CD4-positive, alpha-beta T cell (primary cell): ENCODE data around the gene USP6NL. TPM values are rescaled to one million over a fixed set of nuclear protein-coding genes. Genes with fewer than 3 reads are reported as not detected.

Source experiments
- ATAC-seq: fragments of 200-7000 bp; cut with Tn5 transposase; one replicate; pipeline ENCODE4 v1.10.0; 2022; ENCODE audit warnings: mild to moderate bottlenecking; ENCODE audit not compliant: poor library complexity
- CTCF ChIA-PET: fragments of 350-600 bp; sonication (Branson Sonifier 250); formaldehyde crosslinking; loops from one replicate; lab custom pipeline; 2021; ENCODE audit warnings: antibody characterized with exemption, inconsistent platforms; lab: Charles Lee
- POLR2A ChIA-PET: fragments of 350-600 bp; sonication (Branson Sonifier 250); formaldehyde crosslinking; loops from one replicate; lab custom pipeline; 2021; ENCODE audit warnings: antibody characterized with exemption, inconsistent platforms; lab: Charles Lee
- DNase-seq, 14 experiments: peaks; one replicate each; pipeline ENCODE4 v3.0.0-alpha.2; 2013 to 2020; ENCODE audit warnings: mixed read lengths in 2 of 14
- H3K27ac ChIP-seq, 2 donors: one replicate each; pipeline versions ENCODE4 v1.5.1 to v1.7.0; 2013; ENCODE audit warnings: low read length in 2 of 2, low read depth in 1 of 2, mild to moderate bottlenecking in 1 of 2
- H3K27me3 ChIP-seq, 2 experiments: 1 replicate in 1 of 2; 2 replicates in 1 of 2; pipeline versions ENCODE4 v1.6.1 to v1.7.0; 2013; ENCODE audit warnings: low read length in 2 of 2, control low read depth in 1 of 2, mild to moderate bottlenecking in 1 of 2, moderate library complexity in 1 of 2; ENCODE audit not compliant: insufficient read depth in 2 of 2, control insufficient read depth in 1 of 2
- H3K36me3 ChIP-seq: one replicate; pipeline ENCODE4 v1.6.1; 2013; ENCODE audit warnings: low read length, control low read depth; ENCODE audit not compliant: insufficient read depth
- H3K4me1 ChIP-seq: one replicate; pipeline ENCODE4 v1.6.1; 2013; ENCODE audit warnings: low read length, control low read depth; ENCODE audit not compliant: insufficient read depth
- H3K4me3 ChIP-seq: one replicate; pipeline ENCODE4 v1.5.1; 2013; ENCODE audit warnings: mild to moderate bottlenecking, low read length, moderate library complexity
- H3K9me3 ChIP-seq, 2 experiments: 1 replicate in 1 of 2; 2 replicates in 1 of 2; pipeline versions ENCODE4 v1.6.1 to v1.7.0; 2013; ENCODE audit warnings: low read length in 2 of 2, mild to moderate bottlenecking in 2 of 2, control low read depth in 1 of 2, moderate library complexity in 1 of 2; ENCODE audit not compliant: control insufficient read depth in 1 of 2, insufficient read depth in 1 of 2
- H3K27ac Mint-ChIP-seq: one replicate; pipeline ENCODE4 v1.8.0; 2020; ENCODE audit warnings: mixed read lengths
- H3K27me3 Mint-ChIP-seq: one replicate; pipeline ENCODE4 v1.8.0; 2021; ENCODE audit warnings: mixed read lengths
- H3K36me3 Mint-ChIP-seq: one replicate; pipeline ENCODE4 v1.8.0; 2021; ENCODE audit warnings: low read depth, mixed read lengths
- H3K4me1 Mint-ChIP-seq: one replicate; pipeline ENCODE4 v1.8.0; 2021; ENCODE audit warnings: low read depth, mixed read lengths
- H3K4me3 Mint-ChIP-seq: one replicate; pipeline ENCODE4 v1.8.0; 2020; ENCODE audit warnings: mild to moderate bottlenecking, mixed read lengths
- H3K9me3 Mint-ChIP-seq: one replicate; pipeline ENCODE4 v1.8.0; 2020; ENCODE audit warnings: mixed read lengths
- CTCF ChIP-seq: fragments of 200-600 bp; IDR thresholded peaks from one replicate; pipeline ENCODE4 v1.8.0; 2022; ENCODE audit warnings: antibody characterized with exemption, mild to moderate bottlenecking
- intact Hi-C, 2 experiments: fragments of 100-400 bp; cut with DNase I in 1 of 2; cut with micrococcal nuclease in 1 of 2; formaldehyde crosslinking; loops; one replicate each; pipeline versions ENCODE4 v1.15.1 to v1.9.0; 2023 to 2025; cut with DNase I, micrococcal nuclease
- total RNA-seq, 174 experiments: library from RNA in 2 of 174; stranded (reverse) in 2 of 174; gene quantifications; one replicate each; pipeline ENCODE4 v1.2.3 and lab custom pipeline; 2021 to 2026

Gene USP6NL
- total RNA-seq, 2 experiments from 2014 or later = 5.2 to 5.6 TPM

DNA sequence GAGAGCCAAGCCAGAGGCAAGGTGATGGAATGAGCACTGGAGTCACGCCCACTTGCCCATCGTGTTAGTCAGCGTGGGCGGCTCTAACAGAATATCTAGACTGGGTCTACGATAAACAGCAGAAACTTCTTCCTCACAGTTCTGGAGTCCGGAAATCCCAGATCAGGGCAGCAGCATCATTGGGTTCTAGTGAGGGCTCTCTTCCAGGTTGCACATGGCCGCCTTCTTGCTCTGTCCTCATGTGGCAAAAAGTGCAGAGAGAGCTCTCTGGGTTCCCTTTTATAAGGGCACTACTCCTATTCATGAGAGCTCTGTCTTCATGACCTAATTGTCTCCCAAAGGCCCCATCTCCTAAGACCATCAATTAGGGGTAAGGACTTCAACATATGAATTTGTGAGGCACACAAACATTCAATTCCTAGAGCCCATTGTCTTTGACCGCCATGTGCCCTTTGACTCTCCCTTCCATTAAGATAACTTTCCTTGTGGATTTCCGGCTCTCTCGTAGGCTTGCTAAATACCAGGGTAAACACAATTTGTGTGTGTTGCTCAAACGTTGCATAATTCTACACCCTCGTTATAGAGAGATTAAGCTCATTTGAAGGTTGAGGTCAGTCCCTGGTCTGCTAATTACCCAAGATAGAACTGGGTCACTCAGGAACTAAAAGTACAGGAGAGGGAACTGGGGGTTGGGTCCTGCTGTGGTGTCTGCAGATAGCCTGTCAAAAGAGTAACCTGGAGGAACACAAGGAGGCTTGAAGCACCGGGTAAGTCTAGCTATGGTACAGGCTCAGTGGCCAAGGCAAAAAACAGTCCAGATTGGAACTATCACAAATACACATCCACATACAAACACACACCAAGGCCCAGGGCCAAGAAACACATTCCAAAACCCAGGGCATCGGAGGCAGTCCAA lies 28.7 kb upstream of the USP6NL start:
- H3K4me1 Mint-ChIP-seq = no peaks in the 10 kb centered on the region
- intact Hi-C loops = no loop called here
- no peak overlapping the region for H3K27ac ChIP-seq
- no peaks in the 10 kb centered on the region for H3K9me3 ChIP-seq
- no peak overlapping the region for H3K4me3 Mint-ChIP-seq
- DNase-seq (no peak), ATAC-seq (no peak)
- no peaks in the 10 kb centered on the region for H3K4me1 ChIP-seq
- CTCF ChIA-PET = no interaction called here
- POLR2A ChIA-PET = no interaction called here
- H3K36me3 ChIP-seq = no peaks in the 10 kb centered on the region
- H3K27me3 Mint-ChIP-seq = peaks cover 9% of the 10 kb centered on the region
- no peak overlapping the region for H3K27ac Mint-ChIP-seq
- TF ChIP-seq CTCF = no peak
- H3K36me3 Mint-ChIP-seq = no peaks in the 10 kb centered on the region
- no peaks in the 10 kb centered on the region for H3K27me3 ChIP-seq
- H3K9me3 Mint-ChIP-seq = no peaks in the 10 kb centered on the region
- H3K4me3 ChIP-seq = no peak overlapping the region

GRCh38 chr10:11639362-11639761 lies 27.9 kb upstream of the USP6NL start:
- H3K27me3 ChIP-seq = no peaks in the 10 kb centered on the region
- intact Hi-C loops = no loop called here
- Mint-ChIP-seq H3K4me3 (no peak overlapping the region), H3K4me1 (no peaks in the 10 kb centered on the region), H3K27me3 (peaks cover 9% of the 10 kb centered on the region), H3K9me3 (no peaks in the 10 kb centered on the region), H3K27ac (no peak overlapping the region), H3K36me3 (no peaks in the 10 kb centered on the region)
- CTCF ChIA-PET = no interaction called here
- no peaks in the 10 kb centered on the region for H3K4me1 ChIP-seq
- POLR2A ChIA-PET = no interaction called here
- H3K9me3 ChIP-seq = no peaks in the 10 kb centered on the region
- no peaks in the 10 kb centered on the region for H3K36me3 ChIP-seq
- H3K4me3 ChIP-seq = no peak overlapping the region
- ATAC-seq (no peak), DNase-seq (no peak)
- H3K27ac ChIP-seq = no peak overlapping the region
- no peak for TF ChIP-seq CTCF

DNA sequence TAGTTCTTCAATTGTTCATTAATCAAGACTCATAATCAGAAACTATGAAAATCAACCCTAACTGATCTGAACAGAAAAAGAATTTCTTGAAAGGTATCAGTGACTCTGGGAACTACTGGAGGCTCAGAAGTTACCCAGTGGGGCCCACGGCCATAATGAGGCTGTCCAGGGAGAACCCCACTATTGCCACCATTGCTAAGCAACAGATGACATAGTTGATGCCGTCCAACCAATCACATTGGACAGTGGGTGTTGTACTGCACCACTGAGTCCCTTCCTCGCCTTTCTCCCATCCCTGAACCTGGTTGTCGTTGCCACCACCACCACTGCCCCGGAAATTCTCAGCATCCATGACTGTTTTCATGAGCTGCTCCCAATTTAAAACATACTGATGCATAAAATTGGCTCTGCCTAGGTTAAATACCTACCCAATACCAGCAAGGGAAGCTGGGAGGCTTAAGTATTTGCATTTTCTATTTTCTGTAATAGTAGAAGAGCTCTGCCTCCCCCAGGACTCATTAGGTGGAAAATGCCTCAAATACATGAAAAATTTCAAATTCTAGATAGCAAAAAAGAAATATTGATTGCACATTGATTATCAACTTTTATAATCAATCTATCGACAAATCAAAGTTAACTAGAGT lies 26.7 kb upstream of the USP6NL start:
- no peaks in the 10 kb centered on the region for H3K36me3 Mint-ChIP-seq
- H3K4me1 ChIP-seq = no peaks in the 10 kb centered on the region
- no peaks in the 10 kb centered on the region for H3K27me3 ChIP-seq
- no peaks in the 10 kb centered on the region for H3K9me3 ChIP-seq
- ChIA-PET POLR2A (no interaction called here), CTCF (no interaction called here)
- no peaks in the 10 kb centered on the region for H3K36me3 ChIP-seq
- no peak for DNase-seq
- TF ChIP-seq CTCF = no peak
- no peak overlapping the region for H3K27ac ChIP-seq
- ATAC-seq = no peak
- peaks cover 9% of the 10 kb centered on the region for H3K27me3 Mint-ChIP-seq
- no peaks in the 10 kb centered on the region for H3K9me3 Mint-ChIP-seq
- intact Hi-C loops = no loop called here
- H3K27ac Mint-ChIP-seq = no peak overlapping the region
- H3K4me3 ChIP-seq = no peak overlapping the region
- peaks cover 1% of the 10 kb centered on the region for H3K4me1 Mint-ChIP-seq
- H3K4me3 Mint-ChIP-seq = no peak overlapping the region
